ENCODE data around the gene HORMAD2. TPM values are rescaled to one million over a fixed set of nuclear protein-coding genes. Genes with fewer than 3 reads are reported as not detected.
A peak's percentile ranks its signal among the peaks of the same experiment; 100 is the strongest.

HORMAD2 gene
- total and polyA plus RNA-seq, 9 of the 15 experiments (the other 6 are each of a cell fraction or from before 2014, with no cell fraction given), result not detected

GRCh38 chr22:30183861-30184278, 103.6 kb downstream of the HORMAD2 start (continued):
- TF ChIP-seq ZNF212 (CRISPR knock-in tag; IDR thresholded peaks at IDR 0.05), result no peak
- TF ChIP-seq RBM39 (optimal IDR thresholded peaks at IDR 0.05; ENCODE audit: low read depth, low read length), result no peak
- TF ChIP-seq ZBTB12 (CRISPR knock-in tag; IDR thresholded peaks at IDR 0.05), result no peak
- no peak for TF ChIP-seq ZZZ3 (IDR thresholded peaks at IDR 0.05)
- no peak for TF ChIP-seq ZNF175 (CRISPR knock-in tag; IDR thresholded peaks at IDR 0.05; ENCODE audit: low read depth)
- TF ChIP-seq SAP30 (IDR thresholded peaks at IDR 0.05; ENCODE audit: borderline replicate concordance, insufficient read depth, low read depth, low read length, poor library complexity, severe bottlenecking), result no peak
- TF ChIP-seq CGGBP1 (CRISPR knock-in tag; IDR thresholded peaks at IDR 0.05), result no peak
- peak; percentile 62 for TF ChIP-seq CCNT2 (IDR thresholded peaks at IDR 0.05; ENCODE audit: borderline replicate concordance, extremely low read depth, insufficient read length, low read depth, low read length)
- TF ChIP-seq FOS (IDR thresholded peaks at IDR 0.05; ENCODE audit: extremely low read depth, insufficient read length), result no peak
- no peak for TF ChIP-seq GATAD2A (IDR thresholded peaks at IDR 0.05)

GRCh38 chr22:30185129-30185528, 104.9 kb downstream of the HORMAD2 start:
- Histone ChIP-seq H3K27me3 (ENCODE audit: control insufficient read depth in 2 of 2, insufficient read depth in 2 of 2, low read length in 2 of 2) (no peaks in the 10 kb centered on the region; a peak in 1 of 5 replicates), H3K9me3 (replicated peaks; ENCODE audit: control insufficient read depth, insufficient read depth, low read depth, low read length) (no peaks in the 10 kb centered on the region), H2AFZ (ENCODE audit: low read depth, low read length) (no peak overlapping the region), H3K4me1 (replicated peaks in 1 of 2; ENCODE audit: control insufficient read depth in 2 of 2, insufficient read depth in 2 of 2, low read length in 2 of 2) (peaks cover 0 to 14% of the 10 kb centered on the region in 2 experiments; a peak in 4 of 5 replicates), H3K9ac (ENCODE audit: insufficient read depth in 1 of 2, low read depth in 2 of 2, low read length in 2 of 2) (no peak overlapping the region), H3K4me3 (no peak overlapping the region), H3K79me2 (ENCODE audit: control insufficient read depth, insufficient read depth, low read length) (no peaks in the 10 kb centered on the region), H3K9me1 (ENCODE audit: control insufficient read depth, insufficient read depth, low read length) (no peaks in the 10 kb centered on the region), H3K4me2 (ENCODE audit: insufficient read depth, low read length) (no peak overlapping the region), H3K36me3 (ENCODE audit: control insufficient read depth, insufficient read depth, low read length) (no peaks in the 10 kb centered on the region), H3K27ac (ENCODE audit: extremely low read depth, low read depth, low read length) (no peak overlapping the region), H4K20me1 (replicated peaks; ENCODE audit: control insufficient read depth, insufficient read depth, low read length) (no peaks in the 10 kb centered on the region)
- in situ Hi-C loops (cut with MboI) (no loop called here), intact Hi-C loops (cut with micrococcal nuclease) (no loop called here)
- CTCF ChIA-PET (ENCODE audit: low intra/inter-chr PET ratio), result no interaction called here
- BruUV-seq (replicated peaks), result no TSS peak
- 36% methylated on average over 5 of the region's 5 CpGs for WGBS (ENCODE audit: insufficient coverage, low coverage, missing lambda C conversion rate)
- no peak for DNase-seq (ENCODE audit: extremely low read depth in 1 of 4, low spot score in 3 of 4)
- no peak for FAIRE-seq
- no peak for ATAC-seq
- POLR2A ChIA-PET, result interaction anchor here (0.6 kb wide), 1 partner anchor 135 kb away, joined by 3 read pairs; no protein-coding TSS in a partner anchor
- no peak for TF ChIP-seq TCF15 (CRISPR knock-in tag; IDR thresholded peaks at IDR 0.05)
- TF ChIP-seq UBTF (IDR thresholded peaks at IDR 0.05; ENCODE audit: borderline replicate concordance in 1 of 2, low read depth in 2 of 2, low read length in 2 of 2), result no peak
- TF ChIP-seq HMG20B (CRISPR knock-in tag; IDR thresholded peaks at IDR 0.05), result no peak
- TF ChIP-seq HMGXB4 (CRISPR knock-in tag; IDR thresholded peaks at IDR 0.05), result no peak
- no peak for TF ChIP-seq HDGF (IDR thresholded peaks at IDR 0.05)
- TF ChIP-seq ZNF174 (CRISPR knock-in tag; IDR thresholded peaks at IDR 0.05), result no peak
- no peak for TF ChIP-seq SREBF1 (IDR thresholded peaks at IDR 0.05; ENCODE audit: borderline replicate concordance, low read depth, low read length)
